NCI-H345 treated with DMSO at 0.1 percent for 48 hours (cell line): ENCODE results near the gene TMEM174.
"Not testable (repeated sequence)": the region's sequence is repeated elsewhere in the genome, so short reads cannot be mapped to it uniquely, and the experiment has no call there.

Source experiments
- DNase-seq: peaks from one replicate; lab custom pipeline; 2025; ENCODE audit not compliant: unreplicated experiment; lab: John Stamatoyannopoulos, UW

TMEM174 gene

GRCh38 chr5:73193592-73193991 is 20.6 kb downstream of the TMEM174 start:
- no peak for DNase-seq

DNA sequence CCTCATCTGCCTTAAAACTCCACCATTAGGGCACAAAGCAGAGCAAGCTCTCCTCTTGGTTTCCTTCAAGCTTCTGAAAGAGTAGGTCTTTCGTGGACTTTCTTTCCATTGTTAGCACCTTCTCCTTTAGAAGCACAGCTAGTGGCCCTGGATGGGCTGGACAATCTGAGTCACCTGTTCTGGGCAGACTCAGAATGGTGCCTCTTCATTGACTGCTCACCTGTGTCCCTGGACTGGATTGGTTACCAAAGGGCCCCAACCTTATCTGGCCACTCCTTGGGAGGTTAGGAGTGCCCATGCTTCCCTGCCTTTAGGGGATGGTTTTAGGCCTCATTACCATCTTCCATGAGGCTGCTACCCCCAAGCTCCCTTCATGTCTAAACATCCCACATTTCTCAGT is 23.2 kb downstream of the TMEM174 start:
- no peak for DNase-seq

DNA sequence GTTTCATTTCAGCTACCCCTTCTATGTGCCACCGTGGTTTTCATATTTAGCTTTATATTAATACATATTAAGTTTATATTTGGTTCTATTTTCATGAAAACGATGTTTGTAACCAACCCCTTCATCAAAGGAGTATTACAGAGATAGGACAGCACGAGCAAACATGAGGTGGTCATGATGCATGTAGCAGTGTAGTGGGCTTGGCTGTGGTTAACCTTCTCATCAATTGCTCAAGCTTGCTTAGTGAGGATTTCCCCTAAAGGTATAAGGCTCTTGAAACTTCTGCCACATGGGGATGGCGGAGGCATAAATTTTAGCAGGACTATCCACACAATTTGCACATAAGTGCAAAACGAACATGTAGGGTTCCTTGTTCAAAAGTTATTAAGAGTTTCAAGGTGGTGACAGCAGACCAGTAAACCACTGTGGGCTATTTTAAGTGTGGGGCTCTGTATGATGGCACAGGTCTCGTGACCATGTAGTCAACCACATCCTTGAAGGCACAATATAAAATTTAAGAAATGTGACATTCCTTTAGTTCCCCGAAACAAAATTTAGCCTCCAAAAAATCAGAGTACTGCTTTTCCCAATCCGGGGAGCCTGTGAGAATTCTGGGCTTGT is 24.8 kb downstream of the TMEM174 start:
- DNase-seq: no peak

DNA sequence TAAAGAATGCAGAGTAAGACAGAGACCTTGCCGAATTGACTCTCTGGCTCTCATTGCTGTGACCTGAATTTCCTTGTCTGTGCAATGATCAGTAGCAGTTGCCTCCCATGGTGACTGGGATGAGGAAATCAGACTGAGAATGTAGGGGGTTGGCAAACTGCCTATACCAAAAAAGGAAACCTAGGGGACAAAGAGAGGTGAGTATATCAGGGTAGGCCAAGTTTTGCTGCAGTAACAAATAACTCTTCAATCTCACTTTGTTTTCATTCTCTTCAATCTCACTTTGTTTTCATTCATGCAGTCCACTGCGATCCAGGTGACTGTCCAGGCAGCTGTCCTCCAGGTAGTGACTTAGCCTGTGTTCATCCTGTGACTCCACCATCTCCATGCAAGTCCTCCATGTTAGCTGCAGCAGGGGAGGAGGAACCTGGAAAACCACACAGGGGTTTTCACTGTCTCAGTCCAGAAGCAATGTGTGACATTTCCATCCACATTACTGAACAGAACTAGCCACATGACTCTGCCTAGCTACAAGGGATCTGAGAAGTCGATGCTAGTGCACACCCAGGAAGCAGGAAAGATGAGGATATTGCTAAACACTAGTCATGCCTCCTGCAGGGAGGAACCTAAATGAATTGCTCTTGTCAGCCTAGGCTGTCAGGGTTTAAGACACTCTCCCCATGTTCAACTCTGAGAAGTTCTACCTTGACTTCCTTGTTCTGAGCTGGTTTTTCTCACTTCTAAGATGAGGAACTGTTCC is 26.0 kb downstream of the TMEM174 start:
- DNase-seq: no peak

DNA sequence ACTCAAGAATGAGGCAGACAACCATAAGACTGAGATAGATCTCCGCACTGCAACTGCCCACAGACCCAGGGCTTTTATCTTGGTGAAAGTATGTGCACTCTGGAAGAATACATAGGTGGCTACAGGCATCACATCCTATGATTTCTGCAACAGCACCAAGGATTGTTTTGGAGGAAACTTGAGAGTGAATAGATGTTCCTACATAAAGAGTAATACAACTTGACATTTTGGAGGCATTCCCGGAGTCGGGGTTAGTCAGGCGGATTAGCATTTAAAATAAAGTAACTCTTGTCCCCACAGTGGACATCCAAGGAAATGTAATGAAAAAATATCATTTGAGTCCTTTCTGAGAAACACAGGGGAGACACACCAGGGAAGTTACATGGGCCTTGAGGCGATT is 26.7 kb downstream of the TMEM174 start:
- DNase-seq: no peak

DNA sequence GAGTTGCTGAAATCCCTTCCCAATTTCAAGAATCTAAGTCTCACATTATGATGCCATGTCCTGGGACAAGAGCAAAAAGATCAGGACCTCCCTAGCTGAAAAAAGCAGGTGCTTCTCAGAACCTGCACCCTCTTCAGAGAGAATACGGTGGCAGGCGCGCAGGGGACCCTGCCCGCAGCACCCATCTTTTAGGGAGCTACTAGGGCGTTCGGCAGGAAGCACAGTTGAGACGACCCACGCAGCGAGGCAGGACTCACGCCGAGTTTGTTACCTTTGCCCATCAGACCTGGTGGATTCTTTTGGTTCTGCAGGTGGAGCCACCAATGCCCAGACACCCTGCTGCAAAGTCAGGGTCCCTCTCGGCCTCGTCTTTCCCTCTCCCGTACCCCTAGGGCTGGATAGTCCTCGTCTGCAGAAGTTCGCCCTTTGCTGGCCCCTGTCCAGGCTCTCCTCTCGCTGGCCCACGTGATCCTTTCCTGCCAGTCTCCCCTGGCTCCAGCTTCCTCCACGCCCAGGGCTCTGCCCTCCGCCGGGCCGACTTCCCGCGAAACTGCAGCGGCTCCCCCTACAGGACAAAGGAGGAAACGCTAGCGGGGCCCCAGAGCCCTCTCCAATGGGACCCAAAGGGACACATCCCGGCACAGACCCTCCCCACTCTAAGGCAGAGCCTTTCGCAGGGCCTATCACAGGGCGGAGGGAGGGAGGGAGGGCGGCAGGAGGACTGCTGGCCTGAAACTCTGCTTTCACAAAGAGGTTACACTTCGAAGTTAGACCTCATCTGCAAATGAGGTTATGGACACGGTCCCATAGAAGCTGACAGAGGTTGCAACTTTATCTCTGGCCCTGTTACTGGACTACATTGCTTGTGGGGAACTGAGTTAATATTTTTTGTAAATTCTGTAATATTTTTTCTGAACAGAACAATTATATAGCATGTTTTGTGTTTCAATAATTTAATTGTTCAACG is 28.8 kb downstream of the TMEM174 start:
- no peak for DNase-seq

DNA sequence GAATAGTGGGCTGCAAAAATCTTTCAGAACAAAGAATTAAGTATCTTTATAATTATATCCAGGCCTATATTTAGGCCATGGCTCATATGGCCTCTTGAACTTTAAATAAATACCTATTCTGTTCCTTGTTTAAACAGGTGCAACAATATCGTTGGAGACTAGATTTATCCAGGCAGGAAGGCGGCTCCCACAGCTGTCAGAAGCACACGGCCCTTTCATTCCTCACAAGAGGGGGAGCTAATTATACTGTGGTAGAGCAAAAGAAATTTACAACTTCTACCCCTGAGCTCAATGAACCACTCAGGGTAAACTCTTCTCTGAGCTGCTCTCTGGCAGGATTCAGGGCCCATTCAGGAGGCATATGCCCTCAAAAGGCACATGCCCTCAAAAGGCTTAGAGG is 31.3 kb downstream of the TMEM174 start:
- DNase-seq: peak; percentile 95

DNA sequence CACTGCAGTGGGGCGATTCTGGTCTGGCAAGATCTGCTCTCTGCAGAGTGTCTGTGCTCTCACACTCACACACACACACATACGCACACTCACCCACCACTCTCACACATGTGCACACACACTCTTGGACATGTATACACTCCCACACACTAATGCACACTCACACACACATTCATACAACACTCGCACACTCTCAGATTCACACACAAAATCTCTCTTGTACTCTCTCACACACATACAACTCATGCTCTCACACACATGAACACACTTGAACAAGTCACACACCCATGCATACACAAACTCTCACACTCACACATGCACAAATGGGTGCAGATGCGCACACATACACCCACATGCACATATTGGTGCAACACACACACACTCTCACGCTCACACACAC is 31.7 kb downstream of the TMEM174 start:
- no peak for DNase-seq

DNA sequence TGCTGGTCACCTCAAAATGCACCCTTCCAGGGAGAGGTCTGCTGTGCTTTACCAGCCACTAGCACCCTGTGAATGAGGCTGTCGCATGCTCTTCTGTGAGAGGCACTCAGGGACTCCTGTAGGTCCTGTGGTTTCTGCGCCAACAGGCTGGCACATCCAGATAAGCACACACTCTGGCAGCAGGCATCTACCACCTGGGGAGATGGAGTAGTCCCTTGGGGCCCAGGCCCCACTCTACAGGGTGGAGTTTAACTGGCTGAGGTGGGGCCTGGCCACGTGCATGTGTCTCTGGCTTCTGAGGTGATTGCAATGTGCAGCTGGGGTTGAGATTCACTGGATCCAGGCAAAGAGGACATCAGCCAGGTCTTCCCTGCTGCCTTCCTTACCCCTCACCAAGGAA is 32.3 kb downstream of the TMEM174 start:
- peak; percentile 80 for DNase-seq

GRCh38 chr5:73207239-73207638 is 34.2 kb downstream of the TMEM174 start:
- not testable (repeated sequence) for DNase-seq

- not testable (repeated sequence) for DNase-seq
Observed at GRCh38 chr5:73209075-73209474, 36.1 kb downstream of the TMEM174 start.

GRCh38 chr5:73212693-73213092 is 39.7 kb downstream of the TMEM174 start:
- DNase-seq: not testable (repeated sequence)

GRCh38 chr5:73213566-73213998 is 40.6 kb downstream of the TMEM174 start:
- peak; percentile 63 for DNase-seq

DNA sequence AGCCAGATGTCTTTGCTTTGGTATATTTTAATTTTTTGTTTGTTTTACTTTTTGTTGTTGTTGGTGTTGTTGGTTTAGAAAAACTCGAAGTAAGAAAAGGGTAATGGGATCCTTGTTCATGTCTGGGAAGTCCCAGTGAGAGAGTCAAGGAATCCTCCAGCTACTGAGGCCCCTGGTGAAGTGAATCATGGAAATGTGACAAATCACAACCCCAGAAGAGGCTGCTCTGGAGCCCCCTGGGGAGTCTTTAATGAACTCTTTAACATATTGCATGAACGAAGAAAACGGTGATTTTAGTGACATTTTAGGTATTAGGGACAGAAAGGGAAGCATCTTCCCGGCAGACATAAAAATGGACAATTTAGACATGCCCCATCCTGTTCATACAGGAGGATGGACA is 41.3 kb downstream of the TMEM174 start:
- DNase-seq: no peak

DNA sequence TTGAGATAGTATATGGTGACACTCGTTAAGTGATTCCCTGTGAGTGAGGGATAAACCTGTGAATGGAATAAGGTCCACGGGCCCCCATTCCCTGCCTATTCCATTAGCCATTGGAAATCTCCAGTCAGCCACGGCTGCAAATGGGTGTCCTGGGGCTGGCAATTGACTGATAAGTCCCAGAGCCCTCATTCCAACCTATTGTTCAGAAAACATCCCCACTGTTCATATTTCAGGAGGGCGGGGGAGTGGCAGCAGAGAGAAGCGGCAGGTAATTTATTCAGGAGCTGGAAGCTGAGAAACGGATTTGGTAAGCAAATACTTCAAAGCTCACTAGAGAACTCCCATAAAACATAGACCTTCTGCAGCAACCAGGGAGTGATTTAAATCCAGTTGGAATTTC is 42.0 kb downstream of the TMEM174 start:
- peak; percentile 85 for DNase-seq

GRCh38 chr5:73215531-73215890 is 42.5 kb downstream of the TMEM174 start:
- no peak for DNase-seq

DNA sequence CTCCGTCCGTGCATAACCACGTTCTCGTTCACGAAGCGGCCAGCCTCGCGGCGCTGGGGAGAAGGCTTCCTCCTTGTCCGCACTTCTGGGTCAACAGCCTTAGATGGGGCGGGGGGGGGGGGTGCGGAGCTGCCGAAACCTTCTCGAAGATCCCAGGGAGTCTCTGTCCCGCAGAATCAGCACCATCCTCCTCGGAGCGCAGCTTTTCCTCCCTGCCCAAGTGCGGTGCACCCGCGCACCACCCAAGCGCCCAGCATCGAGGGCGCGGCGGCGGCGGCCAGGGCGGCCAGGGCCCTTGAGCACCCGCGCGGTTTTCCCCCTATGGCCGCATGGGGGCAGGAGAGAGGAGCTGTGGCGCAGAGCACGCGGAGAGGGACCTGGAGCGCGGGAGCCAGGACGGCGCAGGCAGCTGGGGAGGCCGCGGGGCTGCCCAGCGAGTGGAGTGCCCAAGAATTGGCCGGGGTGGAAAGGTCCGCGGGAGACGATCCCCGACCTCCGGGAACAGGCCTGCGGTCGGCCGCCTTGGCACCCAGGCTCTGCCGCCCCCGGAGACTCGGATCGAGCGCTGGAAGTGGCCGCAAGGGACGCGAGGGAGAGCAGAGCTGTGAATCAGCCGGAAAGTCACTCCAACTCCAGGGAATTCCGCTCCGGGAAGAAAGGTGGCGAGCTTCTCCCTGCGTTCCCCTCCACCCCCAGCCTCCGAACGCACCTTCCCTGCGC is 43.1 kb downstream of the TMEM174 start:
- DNase-seq: peak; percentile 53

DNA sequence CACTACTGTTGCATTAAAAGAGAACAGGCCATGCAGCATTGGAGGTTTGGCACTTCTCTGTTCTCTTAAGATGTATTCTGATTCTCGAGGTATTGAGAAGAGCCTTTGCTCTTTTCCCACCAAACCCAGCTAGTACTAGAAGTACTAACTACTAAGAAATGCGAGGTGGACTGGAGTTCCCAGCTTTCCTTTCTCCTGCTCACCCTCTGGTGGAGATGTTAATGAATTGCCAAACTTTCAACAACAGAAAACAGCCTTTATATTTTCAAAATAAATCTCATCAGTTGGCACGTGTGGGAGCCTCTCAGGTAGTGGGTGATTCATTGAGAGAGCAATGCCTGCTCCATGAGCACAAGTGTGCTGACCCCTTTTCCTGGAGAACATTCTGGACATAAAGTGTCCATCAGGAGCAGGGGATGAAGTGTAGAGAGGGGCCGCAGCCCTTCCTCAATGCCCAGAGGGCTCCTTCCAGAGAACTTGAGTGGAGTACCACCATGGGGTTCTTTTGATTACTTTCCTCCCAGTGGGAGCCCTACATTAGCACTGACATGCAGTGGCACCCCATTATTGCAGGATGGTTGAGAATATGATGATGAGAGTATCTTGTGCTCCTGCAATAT is 45.7 kb downstream of the TMEM174 start:
- peak; percentile 9 for DNase-seq

GRCh38 chr5:73219336-73219735 is 46.3 kb downstream of the TMEM174 start:
- DNase-seq: not testable (repeated sequence)

DNA sequence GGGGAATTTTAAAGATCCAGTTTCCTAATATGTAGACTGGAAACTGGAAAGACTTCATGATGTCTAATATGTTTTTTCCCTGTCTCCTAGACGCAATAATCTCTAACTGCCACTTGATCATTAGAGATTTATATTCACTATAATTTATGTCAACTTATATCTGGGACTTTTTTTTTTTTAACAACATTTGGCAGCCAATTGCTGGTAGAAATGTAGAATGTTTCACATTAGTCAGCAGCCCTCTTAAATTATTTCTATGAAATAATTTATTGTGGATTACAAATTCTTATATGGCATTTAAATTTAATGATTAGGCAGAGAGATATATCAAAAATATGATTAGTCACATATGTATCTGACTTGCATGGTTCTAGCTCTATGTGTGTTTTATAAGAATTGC is 48.2 kb downstream of the TMEM174 start:
- DNase-seq: no peak

DNA sequence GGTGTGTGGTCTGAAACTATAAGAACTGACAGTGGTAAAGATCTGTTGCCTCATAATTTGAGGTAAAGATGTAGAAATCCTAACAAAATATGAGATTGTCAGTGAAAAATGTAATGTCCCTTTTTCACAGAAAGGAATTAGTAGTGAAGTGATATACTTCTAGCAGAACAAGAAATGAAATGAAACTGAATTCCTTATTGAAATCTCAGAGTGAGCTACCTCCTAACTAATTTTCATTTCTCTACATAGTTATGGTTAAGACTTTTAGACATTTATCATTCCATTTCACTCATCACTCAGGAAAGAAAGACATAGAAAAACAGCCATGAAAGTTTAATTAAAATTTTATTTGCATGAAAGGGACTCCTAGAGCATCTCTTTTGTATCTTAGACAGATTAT is 48.7 kb downstream of the TMEM174 start:
- no peak for DNase-seq
